SK-N-SH (cell line): ENCODE data around the gene RASGRF2.

Experiments
- CHD2 ChIP-seq: fragments of 150-350 bp; IDR thresholded peaks from 2 replicates; pipeline ENCODE4 v1.6.1; 2018; ENCODE audit warnings: low read length; ENCODE audit not compliant: partially characterized antibody
- CTCF ChIP-seq: fragments of 200-600 bp; sonication (generic); IDR thresholded peaks from 2 replicates; pipeline ENCODE4 v1.6.1; 2017; ENCODE audit warnings: antibody characterized with exemption, mild to moderate bottlenecking, moderate library complexity
- EP300 ChIP-seq, 2 experiments: IDR thresholded peaks; 2 replicates each; pipeline versions ENCODE4 v1.4.0 to v1.6.1; 2012; ENCODE audit warnings: borderline replicate concordance in 1 of 2, low read depth in 1 of 2, low read length in 1 of 2
- GATA2 ChIP-seq: sonication (generic); formaldehyde crosslinking; IDR thresholded peaks from 2 replicates; pipeline ENCODE4 v1.5.0; 2020; ENCODE audit warnings: mild to moderate bottlenecking, missing genetic modification reagents
- IRF3 ChIP-seq: fragments of 150-350 bp; IDR thresholded peaks from 2 replicates; pipeline ENCODE4 v1.6.1; 2016; ENCODE audit warnings: mild to moderate bottlenecking, low read depth, low read length
- MAX ChIP-seq: IDR thresholded peaks from 2 replicates; pipeline ENCODE4 v1.4.0; 2012; ENCODE audit warnings: low read depth
- NRF1 ChIP-seq: IDR thresholded peaks from 2 replicates; pipeline ENCODE4 v1.6.1; 2012; ENCODE audit warnings: low read depth, mild to moderate bottlenecking, low read length
- RAD21 ChIP-seq: IDR thresholded peaks from 2 replicates; pipeline ENCODE4 v1.6.1; 2012; ENCODE audit warnings: mild to moderate bottlenecking, low read length
- RXRA ChIP-seq: IDR thresholded peaks from 2 replicates; pipeline ENCODE4 v1.4.0; 2012; ENCODE audit warnings: low read depth, mild to moderate bottlenecking, borderline replicate concordance
- USF1 ChIP-seq: IDR thresholded peaks from 2 replicates; pipeline ENCODE4 v1.4.0; 2012; ENCODE audit warnings: low read depth, borderline replicate concordance

- no peak for TF ChIP-seq CHD2
- TF ChIP-seq CTCF = no peak
- TF ChIP-seq EP300 (IDR thresholded peaks at IDR 0.05; ENCODE audit: borderline replicate concordance in 1 of 2, low read depth in 1 of 2, low read length in 1 of 2) = no peak
- TF ChIP-seq GATA2 (CRISPR knock-in tag) = no peak
- no peak for TF ChIP-seq RXRA
- no peak for TF ChIP-seq RAD21
- no peak for TF ChIP-seq NRF1
- no peak for TF ChIP-seq USF1
- no peak for TF ChIP-seq IRF3
- no peak for TF ChIP-seq MAX
Measured at GRCh38 chr5:81208904-81209303, 248.7 kb downstream of the RASGRF2 start.
